Astrocyte of the spinal cord (primary cell): ENCODE data around the gene CDC42.

Experiments
- DNase-seq: peaks from one replicate; pipeline ENCODE4 v3.0.0; 2011; ENCODE audit warnings: low read depth, low spot score
- H3K4me3 ChIP-seq: 2 replicates; pipeline ENCODE4 v1.5.1; 2011; ENCODE audit warnings: low read depth, mild to moderate bottlenecking, low read length, moderate library complexity
- CTCF ChIP-seq: IDR thresholded peaks from 2 replicates; pipeline ENCODE4 v1.5.1; 2012; ENCODE audit warnings: low read depth, mild to moderate bottlenecking, low read length, inconsistent platforms
- in situ Hi-C: cut with HindIII; loops from 2 replicates; pipeline ENCODE4 v1.10.0; 2017; ENCODE audit warnings: low sequenced_read_pairs

Gene CDC42

GRCh38 chr1:22057861-22058260 is 5.4 kb downstream of the CDC42 start:
- no peak for DNase-seq
- in situ Hi-C loops, result no loop called here
- H3K4me3 ChIP-seq, result no peak overlapping the region
- TF ChIP-seq CTCF, result no peak

GRCh38 chr1:22064751-22065402 is 12.4 kb downstream of the CDC42 start:
- in situ Hi-C loops, result no loop called here
- TF ChIP-seq CTCF, result no peak
- H3K4me3 ChIP-seq, result no peak overlapping the region
- no peak for DNase-seq

- in situ Hi-C loops, result no loop called here
- DNase-seq, result no peak
- H3K4me3 ChIP-seq, result no peak overlapping the region
- no peak for TF ChIP-seq CTCF
Observed at GRCh38 chr1:22071511-22071910, 19.0 kb downstream of the CDC42 start.

- TF ChIP-seq CTCF, result no peak
- no peak overlapping the region for H3K4me3 ChIP-seq
- DNase-seq, result no peak
- in situ Hi-C loops, result no loop called here
Observed at GRCh38 chr1:22074803-22075202, 22.3 kb downstream of the CDC42 start.

GRCh38 chr1:22075718-22076117 is 23.2 kb downstream of the CDC42 start:
- H3K4me3 ChIP-seq, result no peak overlapping the region
- no peak for DNase-seq
- no peak for TF ChIP-seq CTCF
- in situ Hi-C loops, result no loop called here

- no peak overlapping the region for H3K4me3 ChIP-seq
- no peak for TF ChIP-seq CTCF
- DNase-seq, result no peak
- in situ Hi-C loops, result no loop called here
Observed at GRCh38 chr1:22076346-22076745, 23.8 kb downstream of the CDC42 start.
